ENCODE data around the gene LDHD.

- TF ChIP-seq CTCF (IDR thresholded peaks at IDR 0.05) (no peak), POLR2A (IDR thresholded peaks at IDR 0.05) (no peak)
Observed at GRCh38 chr16:75070012-75070841, 46.4 kb downstream of the LDHD start.
